Measurements from ENCODE around the gene UBQLN1. TPM values are rescaled to one million over a fixed set of nuclear protein-coding genes. Genes with fewer than 3 reads are reported as not detected.
"Not testable (repeated sequence)": the region's sequence is repeated elsewhere in the genome, so short reads cannot be mapped to it uniquely, and the experiment has no call there.

UBQLN1 gene
- total RNA-seq, 4 donors from 2014 or later, result 202 to 266 (median 231) TPM

DNA sequence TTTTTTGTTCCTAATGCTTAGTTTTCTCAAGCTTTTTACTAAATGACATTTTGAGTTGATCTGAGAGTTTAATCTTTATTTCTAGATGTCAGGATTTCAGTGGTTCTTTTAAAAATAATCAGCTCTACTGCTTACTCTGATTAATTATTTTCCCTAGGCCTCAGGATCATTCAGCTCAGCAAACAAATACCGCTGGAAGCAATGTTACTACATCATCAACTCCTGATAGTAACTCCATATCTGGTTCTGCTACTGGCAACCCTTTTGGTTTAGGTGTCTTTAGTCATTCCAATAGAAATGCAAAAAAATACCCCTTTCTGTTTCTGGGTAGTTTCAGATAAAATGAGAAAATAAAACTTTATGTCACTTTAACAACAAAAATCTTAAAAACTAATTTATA lies 90.5 kb downstream of the UBQLN1 start:
- Histone ChIP-seq H3K4me3 (no peak overlapping the region), H3K27me3 (no peaks in the 10 kb centered on the region), H3K36me3 (no peaks in the 10 kb centered on the region), H3K9me3 (no peaks in the 10 kb centered on the region), H3K27ac (no peak overlapping the region), H3K4me1 (peaks cover 0 to under 1% of the 10 kb centered on the region in 2 donors)
- intact Hi-C loops (cut with DNase I; ENCODE audit: low total_unique reads) (no loop called here), in situ Hi-C loops (cut with MboI; ENCODE audit: low sequenced_read_pairs in 4 of 4) (loop anchor here in 2 of 4 donors (25.0 kb wide), 1 partner anchor 295 kb away; the partner anchor contains the start of gene KIF27 (in 2 of the 2))
- no peak for ATAC-seq
- TF ChIP-seq, protein P1, sequence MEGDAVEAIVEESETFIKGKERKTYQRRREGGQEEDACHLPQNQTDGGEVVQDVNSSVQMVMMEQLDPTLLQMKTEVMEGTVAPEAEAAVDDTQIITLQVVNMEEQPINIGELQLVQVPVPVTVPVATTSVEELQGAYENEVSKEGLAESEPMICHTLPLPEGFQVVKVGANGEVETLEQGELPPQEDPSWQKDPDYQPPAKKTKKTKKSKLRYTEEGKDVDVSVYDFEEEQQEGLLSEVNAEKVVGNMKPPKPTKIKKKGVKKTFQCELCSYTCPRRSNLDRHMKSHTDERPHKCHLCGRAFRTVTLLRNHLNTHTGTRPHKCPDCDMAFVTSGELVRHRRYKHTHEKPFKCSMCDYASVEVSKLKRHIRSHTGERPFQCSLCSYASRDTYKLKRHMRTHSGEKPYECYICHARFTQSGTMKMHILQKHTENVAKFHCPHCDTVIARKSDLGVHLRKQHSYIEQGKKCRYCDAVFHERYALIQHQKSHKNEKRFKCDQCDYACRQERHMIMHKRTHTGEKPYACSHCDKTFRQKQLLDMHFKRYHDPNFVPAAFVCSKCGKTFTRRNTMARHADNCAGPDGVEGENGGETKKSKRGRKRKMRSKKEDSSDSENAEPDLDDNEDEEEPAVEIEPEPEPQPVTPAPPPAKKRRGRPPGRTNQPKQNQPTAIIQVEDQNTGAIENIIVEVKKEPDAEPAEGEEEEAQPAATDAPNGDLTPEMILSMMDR (IDR thresholded peaks at IDR 0.05 in 4 of 5, conservative IDR thresholded peaks at IDR 0.05 in 1 of 5), result no peak
- no peak for TF ChIP-seq POLR2A (IDR thresholded peaks at IDR 0.05)
- no peak for DNase-seq

- H3K36me3 ChIP-seq; H3K4me3 ChIP-seq; H3K27me3 ChIP-seq; H3K27ac ChIP-seq; DNase-seq; H3K9me3 ChIP-seq; intact Hi-C loops (cut with DNase I; ENCODE audit: low total_unique reads); ATAC-seq; H3K4me1 ChIP-seq: not testable (repeated sequence)
- in situ Hi-C loops (cut with MboI; ENCODE audit: low sequenced_read_pairs in 4 of 4), result loop anchor here in 2 of 4 donors (25.0 kb wide), 1 partner anchor 299 kb away; the partner anchor contains the start of gene KIF27 (in 2 of the 2)
These were observed 94.5 kb downstream of the UBQLN1 start for GRCh38 chr9:83613298-83613697.

Other genes starting within 250 kb of the UBQLN1 start
- gene FRMD3, start 169.6 kb downstream of the UBQLN1 start, total RNA-seq, result 100 to 1,000 TPM in 2 of 4 donors, 10 to 100 TPM in 2; 62.3 to 120 (median 94.6) TPM
- 1 to 10 TPM in 2 of 4 donors, under 1 TPM in 1, not detected in 1; 0.60 to 2.9 (median 2.5) TPM for gene IDNK, start 84.8 kb downstream of the UBQLN1 start, total RNA-seq
- 10 to 100 TPM; 23.7 to 40.0 (median 35.9) TPM for gene GKAP1, start 109.8 kb upstream of the UBQLN1 start, total RNA-seq
- gene KIF27, start 213.5 kb upstream of the UBQLN1 start, total RNA-seq, result 1 to 10 TPM; 1.7 to 4.1 (median 2.2) TPM

Data from gastrocnemius medialis (tissue), 4 donors.